Stimulated activated CD8-positive, alpha-beta memory T cell treated with anti-CD3 and anti-CD28 coated beads, Interleukin-2, amount 100 ng/mL, for 1 hour (primary cell): ENCODE results near the gene MAGI2.

Source experiments
- DNase-seq, 2 donors: peaks; one replicate each; pipeline ENCODE4 v3.0.0-alpha.2; 2020; ENCODE audit warnings: low read depth in 2 of 2

MAGI2 gene

DNA sequence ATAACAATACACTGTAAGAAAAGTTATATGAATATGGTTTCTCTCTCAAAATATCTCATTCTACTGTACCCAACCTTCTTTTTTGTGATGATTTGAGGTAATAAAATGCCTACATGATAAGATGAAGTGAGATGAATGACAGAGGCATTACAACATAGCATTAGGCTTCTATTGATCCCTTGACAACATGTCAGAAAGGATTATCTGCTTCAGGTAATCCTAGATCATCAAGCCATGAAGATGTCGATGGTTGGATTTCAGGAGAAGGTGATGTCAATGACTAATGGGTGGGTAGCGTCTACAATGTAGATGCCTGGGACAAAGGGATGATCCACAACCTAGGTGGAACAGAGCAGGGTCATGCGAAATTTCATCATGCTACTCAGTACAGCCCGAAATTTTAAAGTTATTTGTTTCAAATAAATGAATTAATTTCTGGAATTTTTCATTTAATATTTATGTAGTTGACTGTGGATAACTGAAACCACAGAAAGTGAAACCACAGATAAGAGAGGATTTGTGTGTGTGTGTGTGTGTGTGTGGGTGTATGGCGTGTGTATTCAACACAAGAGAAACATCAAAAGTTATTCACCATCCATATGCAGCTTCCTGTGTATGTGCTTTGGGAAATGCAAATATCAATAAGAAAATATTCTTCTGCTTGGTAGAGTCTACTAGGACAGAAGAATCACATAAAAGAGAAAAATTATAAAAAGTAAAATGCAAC lies 77.0 kb downstream of the MAGI2 start:
- DNase-seq: no peak

DNA sequence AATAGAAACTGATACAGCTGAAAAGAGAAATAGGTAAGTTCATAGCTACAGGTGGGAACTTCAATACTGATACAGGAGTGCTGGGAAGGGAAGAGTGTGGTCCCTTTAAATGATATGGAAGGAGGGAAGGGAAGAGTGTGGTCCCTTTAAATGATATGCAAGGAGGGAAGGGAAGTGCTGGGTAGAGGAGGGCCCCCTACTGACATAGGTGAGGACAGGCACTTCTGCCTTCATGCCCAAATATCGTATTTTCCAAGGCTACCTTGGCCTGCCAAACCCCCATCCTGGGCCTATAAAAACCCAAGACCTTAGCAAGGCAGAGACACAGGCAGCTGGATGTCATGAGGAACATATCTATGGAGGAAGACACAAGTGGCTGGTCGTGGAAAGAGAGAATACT lies 92.3 kb downstream of the MAGI2 start:
- DNase-seq: no peak

DNA sequence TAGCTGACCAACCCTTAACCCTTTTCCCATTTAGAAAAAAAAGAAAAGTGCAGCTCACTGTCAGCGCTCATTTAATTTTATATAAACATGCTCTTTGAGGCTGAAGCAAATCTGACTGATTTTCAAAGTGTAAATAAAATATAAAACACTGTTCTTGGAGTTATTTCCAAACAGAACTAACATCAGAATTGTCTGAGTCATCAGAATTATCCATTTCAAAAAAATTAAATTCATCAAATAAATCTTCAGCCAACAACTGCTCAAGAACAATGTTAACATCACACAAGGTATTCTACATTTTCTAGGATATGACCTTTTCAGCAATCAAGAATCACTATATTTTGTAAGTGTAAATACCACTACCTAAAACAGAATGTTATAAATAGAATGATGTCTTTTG lies 93.6 kb downstream of the MAGI2 start:
- no peak for DNase-seq

DNA sequence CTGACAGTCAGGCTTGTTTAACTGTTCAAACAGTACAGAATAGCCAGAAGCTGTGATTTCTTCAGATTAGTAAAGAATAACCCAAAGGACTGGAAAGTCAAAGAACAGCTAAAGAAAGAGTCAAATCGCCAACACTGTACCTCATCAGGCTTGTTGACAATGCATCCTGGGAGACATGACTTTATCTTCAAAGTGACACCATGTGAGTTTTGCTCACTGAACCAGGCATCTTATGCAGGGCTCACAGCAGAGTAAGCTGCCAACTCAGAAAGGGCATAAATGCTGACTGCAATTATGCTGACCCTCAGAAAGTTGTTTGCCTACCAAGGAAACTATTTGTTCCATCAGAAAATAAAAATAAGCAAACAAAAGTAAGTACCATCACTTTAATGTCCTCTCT lies 96.4 kb downstream of the MAGI2 start:
- DNase-seq: no peak

DNA sequence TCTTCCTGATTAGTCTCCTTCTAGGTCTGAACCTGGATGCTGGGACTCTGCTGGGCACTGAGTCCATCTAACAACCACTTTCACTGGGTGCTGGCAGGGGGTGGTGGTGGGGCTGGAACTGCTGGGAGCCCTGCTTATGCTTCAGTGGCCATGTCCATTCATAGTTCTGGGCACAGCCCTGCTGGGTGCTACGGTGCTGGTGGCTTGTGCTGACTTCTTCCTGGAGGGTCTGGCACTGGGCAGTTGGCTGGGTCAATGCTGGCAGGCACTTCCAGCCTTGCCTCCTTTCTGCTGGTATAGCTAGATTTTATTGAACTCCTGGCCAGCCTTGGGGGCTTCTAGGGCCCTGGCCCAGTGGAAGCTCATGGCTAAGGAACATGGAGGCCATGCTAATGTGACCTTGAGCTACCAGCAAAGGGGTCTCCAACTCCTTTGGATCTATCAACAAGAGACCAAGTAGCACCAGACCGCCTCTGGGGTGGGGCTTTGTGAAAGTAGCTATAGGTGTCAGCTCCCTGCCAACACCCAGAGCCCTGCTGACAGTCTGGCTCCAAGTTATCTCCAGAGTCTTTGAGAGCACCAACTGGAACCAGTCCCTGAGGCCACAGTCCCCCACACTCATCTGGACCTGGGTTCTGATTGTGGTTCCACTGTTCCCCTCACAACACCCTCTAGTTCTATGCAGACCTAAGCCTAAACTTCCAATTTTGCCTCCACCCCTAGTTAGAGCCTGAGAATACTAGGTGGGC lies 99.6 kb downstream of the MAGI2 start:
- DNase-seq: no peak

DNA sequence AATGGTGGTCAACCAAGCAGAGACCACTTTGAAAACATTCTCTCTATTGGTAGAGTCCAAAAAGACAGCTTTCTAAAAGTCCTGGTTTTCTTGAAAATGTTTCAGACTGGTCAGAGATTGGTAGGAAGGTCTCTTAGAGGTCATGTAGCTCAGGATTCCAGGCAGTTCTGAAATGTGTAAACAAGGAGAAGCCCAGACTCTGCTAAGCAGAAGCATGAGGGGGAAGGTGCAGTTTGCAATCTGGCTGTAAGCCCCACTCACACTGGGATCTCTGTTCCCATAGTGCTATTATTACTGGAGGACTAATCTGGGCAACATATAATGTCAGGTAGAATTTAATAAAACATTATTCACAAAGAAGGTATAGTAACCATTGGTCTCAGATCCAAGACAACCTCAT lies 101.1 kb downstream of the MAGI2 start:
- DNase-seq: no peak

DNA sequence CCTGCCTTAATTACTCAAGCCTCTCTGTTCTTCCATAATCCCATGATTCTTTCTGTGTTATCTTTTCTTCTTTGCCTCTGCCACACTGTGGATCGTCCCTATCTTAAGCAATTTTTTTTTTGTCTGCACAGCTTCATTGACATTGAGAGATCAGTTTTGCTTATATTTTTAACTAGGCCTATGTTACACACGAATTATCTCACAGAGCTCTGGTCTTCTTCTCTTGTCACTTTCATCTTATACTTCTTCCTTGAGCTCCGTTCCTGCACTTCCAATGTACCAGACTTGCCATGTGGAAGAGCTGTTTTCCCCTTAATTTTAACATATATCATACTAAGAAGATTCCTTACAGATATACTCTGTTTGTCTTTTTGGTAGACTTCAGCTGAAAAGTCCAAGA lies 106.1 kb downstream of the MAGI2 start:
- DNase-seq: no peak

DNA sequence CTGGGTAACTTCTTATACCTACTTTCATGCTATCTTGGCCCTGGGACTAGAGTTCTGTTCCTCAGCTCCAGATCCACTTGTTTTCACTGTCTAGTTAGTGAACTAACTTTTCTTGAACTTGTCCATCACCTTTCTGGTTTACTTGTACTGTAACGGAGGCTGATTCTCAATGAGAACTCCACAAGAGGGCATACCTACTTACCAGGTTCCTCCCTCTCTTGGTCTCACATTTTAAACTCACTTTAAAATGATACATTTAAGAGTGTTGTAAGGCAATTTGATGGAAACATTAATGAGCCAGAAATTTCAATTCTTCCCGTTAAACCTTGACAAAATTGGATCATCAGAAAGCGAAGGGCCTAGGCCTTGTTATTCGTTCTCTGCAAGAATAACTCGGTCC lies 111.6 kb downstream of the MAGI2 start:
- no peak for DNase-seq

DNA sequence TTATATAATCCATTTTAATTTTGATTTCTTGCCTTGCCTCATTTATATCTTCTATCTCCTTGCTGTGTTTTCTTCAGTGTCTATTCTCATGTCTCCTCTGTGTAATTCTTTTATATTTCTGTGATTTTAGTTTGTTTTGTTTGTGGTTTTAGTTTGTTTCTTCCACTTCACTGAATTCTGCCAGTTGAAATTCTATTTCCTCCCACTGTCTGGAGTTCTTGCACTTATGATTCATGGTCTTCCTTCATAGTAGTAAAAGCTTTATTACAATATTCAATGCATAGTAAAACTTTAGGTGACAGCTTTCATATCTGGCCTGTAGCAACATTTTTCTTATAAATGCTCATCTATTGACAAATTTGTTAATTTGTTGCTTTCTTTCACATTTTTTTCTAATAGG lies 113.3 kb downstream of the MAGI2 start:
- DNase-seq: no peak

DNA sequence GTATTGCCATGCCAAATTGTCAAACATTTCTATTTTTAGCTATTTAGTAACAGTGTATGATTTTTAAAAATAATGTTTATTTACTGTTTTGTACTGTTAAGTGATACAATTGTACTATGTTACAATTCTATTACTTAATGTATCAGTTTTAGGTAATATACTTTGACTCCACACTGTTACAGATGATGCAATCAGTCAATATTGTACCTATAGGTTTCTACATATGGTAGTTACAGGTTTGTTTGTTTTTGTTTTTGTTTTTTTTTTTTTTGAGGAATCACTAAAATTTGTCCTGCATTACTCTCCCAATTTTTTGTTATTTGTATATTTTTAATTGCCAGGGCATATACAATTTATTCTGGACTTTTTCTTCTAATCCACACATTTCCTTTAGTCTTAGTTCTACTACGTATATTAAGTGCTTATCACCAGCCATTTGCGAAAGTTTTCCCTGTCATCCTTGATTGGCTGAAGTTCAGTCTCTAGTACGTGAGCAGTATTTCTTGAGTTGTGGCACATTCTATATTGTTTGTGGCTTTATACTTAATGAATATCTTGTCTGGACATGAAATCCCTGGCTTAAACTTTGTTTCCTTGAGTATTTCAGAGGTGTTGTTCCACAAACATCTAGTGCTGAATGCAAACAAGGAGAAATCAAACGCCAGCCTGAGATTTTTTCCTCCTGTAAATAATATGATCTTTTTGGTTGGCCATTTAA lies 114.1 kb downstream of the MAGI2 start:
- DNase-seq: no peak

DNA sequence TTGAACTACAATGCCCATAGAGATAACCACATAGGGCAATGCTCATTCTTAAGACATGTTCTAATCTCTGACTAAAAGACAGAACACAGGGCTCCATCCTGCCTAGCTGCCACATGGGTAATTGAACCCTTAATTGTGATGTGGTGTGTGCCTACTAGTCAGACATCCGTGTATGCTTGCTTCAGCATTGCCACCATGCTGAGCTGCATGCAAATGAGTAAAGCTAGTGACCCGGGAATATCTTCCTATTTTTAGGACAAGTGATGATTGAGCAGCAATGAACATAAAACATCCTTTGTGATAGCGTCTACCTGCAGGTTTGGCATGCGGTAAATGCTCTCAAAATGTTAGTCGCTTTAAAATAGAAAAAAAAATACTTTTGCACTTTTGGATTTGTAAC lies 115.8 kb downstream of the MAGI2 start:
- DNase-seq: no peak

DNA sequence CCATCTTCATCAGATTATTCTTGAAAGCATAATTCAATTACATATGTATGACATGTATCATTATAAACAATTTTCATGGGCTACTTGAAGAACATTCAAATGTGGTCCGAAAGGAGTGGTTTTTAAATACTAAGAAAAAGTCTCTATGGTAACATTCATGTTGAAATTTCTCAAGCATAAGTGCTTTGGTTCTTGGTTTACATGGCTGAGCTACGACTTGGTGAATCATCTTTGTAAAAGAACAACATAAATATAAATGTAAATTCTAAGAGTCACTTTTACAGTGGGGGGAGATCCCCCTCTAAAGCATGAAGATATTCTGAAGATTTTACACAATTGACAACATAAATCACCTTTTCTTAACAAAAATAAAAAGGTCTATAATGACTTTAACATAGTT lies 118.6 kb downstream of the MAGI2 start:
- DNase-seq: no peak

DNA sequence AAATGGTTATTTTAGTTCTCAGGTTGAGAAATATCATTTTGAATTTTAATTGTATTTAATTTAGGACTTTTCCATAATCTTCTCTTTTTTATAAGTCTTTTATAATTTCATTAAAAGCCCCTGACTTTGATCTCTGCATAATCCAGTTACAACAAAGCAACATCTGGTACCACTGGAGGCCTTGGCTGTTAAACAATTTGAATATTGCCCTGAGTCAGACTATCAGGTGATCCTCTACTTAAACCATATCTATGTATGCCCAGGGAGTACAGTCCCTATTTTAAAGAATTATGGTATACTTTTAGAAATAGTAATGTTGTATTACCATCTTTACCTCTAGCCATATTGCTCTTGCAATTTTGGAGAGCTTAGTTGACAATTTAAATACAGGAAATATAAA lies 119.1 kb downstream of the MAGI2 start:
- DNase-seq: no peak

DNA sequence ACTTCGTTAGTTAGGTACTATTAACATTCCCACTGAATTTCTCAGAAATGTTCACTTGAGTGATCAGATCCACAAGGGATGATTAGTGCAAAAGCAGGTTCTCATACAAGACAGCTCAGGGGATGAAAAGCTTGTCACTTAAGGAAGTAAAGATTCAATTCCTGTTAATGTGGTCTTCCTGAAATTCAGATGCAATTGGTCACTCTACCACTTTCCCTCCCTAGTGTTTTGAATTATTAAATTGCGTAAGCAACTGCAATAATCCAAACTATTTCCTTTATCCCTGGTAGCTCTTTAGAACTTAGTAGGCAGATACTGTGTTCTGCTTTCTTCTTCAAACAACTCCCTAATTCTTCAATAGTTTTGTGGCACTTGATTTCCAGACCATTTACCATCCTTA lies 121.4 kb downstream of the MAGI2 start:
- no peak for DNase-seq

DNA sequence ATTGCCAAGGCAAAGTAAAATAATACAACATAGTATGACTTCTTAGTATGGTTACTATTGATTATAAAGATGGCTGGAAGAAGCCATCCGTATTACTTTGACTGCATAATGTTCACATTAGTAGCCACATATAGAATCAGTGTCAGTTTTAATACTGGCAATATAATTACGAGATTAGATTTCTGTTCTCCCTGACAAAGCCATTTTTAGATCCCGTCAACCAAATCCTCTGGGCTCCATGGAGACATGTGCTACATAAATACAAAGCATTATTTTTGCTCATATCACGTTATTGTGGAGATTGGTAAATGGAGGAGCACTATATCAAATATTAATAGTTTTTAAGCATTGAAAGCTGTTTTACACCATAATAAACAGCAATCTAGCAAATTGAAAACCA lies 124.0 kb downstream of the MAGI2 start:
- no peak for DNase-seq

DNA sequence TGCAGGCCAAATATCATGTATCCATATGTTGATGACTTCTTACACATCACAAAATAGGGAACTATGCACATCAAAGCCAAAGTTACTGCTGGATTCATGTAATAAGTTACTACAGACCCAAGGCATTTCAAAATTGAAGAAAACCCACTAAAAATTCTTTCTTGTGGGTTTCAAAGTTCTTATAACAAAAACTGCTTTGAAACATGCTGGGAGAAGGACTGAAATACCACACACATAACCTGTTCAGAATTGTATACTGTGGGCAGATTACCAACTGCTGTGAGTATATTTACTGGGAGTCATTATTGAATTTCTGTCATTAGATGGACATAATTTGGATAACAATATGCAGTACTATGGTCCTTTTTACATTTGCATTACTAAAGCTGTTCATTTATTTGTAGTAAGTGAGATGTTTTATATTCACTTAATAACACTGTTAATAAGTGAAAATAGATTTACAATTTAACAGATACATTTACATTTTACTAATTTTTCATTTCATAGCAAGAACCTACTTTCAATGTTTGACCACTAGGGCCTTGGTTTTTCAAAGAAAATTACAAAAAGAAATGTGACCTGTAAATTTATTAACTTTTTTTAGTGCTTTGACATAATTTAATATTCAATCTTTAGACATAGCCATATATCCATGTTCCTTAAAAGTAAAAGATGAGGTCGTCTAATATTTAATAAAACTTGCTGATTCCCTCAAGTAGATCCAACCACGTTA lies 132.6 kb downstream of the MAGI2 start:
- DNase-seq: no peak

DNA sequence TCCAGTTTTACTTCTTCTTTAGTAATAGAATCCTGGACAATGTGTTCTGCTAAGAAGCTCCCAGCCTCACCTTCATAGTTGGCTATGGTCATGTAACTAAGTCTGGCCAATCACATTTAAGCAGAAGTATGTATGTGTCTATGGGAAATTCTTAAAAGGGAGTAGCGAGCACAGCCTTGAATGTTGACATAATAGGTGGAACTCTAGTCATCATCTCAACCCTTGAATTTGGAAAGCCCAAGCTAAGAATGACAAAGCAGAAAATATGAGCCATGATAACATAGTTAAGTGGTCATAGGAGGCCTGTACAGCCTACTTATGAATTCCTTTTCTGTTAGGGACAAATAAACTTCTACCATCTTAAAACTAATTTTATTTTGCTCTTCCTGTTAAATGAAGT lies 134.1 kb downstream of the MAGI2 start:
- DNase-seq: no peak

DNA sequence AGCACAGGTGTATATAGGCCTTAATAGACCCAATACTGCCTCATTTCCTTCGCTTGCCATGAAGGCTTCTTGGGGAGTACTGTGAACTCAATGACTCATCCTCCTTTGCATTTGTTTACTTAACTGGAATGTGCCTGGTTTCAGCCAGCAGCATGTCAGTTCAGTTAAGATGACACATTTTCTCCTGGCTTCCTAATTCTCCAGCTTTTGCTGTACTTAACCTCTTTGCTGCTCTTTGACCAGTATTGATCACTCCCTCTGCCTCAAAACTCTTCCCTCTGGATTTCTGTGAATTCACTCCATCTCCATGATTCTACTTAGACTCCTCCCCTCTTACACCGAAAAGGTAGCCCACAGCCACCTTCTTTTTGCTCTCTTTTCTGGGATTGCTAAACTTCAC lies 135.7 kb downstream of the MAGI2 start:
- DNase-seq: no peak

DNA sequence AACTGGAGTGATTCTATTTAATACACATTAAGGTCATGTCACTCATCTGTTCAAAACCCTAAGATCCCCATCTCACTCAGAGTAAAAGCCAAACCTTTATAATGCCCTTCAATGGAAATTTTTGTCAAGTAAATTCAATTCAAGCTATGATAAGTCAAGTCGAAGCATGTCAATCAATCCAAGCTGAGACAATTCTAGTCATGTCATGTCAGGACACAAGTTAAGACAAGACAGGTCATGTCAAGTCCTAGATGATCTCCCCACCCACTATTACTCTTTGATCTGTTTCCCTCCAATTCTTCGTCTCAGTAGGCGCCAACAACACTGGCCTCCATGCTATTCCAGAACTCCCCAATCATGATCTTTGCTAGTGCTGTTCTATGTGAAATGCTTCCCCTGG lies 141.4 kb downstream of the MAGI2 start:
- DNase-seq: no peak

DNA sequence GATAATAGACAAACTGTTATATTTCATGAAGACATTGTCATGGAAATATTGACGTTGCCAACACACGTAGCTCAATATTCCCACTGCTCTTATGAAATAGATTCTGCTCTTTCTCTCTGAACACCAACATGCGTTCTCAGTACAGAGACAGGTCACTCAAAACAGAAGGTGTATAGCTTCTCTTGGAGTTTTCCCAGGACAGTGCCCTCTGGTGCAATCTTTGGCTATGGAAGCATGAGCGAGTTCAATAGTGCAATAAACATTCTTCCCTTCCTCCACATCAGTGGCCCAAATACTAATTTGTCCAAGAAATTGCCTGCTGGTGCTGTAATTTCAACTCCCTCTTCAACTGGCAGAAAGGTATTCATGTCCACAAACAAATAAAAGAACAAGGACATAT lies 145.3 kb downstream of the MAGI2 start:
- DNase-seq: no peak

DNA sequence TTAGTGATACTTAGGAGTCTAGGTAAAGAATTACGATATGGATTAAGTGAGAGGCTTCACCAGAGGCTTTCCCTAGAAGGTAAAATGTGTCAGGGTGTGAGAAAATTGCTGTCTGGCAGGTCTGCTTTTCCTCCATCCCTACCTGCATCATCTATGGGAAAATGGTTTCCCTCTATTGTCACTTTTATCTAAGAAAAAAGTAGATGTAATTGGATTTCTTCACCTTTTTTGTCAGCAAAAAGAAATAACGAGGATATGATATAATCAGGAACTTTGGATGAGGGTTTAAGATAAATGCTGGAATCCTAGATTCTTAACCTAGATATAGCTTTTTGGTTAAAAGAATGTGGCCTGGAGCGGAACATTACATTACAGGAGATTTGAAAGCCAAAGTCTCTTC lies 146.1 kb downstream of the MAGI2 start:
- no peak for DNase-seq

DNA sequence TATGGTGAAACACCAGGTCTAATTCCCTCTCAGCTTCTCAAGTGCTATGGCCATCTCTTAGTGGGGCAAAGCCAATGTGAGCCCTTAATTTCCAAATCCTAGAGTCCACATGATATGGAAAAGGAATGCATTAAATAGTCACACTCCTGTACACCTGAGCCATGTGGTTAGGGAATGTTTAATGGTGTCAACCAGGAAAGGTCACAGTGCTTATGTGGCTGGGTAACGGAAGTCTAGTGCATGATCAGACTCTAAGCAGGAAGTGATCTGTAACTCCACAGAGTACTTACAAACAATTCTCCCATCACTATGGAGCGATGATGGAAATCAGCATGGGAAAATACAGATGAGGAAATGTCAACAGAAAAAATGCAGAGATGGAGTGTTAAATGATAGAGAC lies 148.8 kb downstream of the MAGI2 start:
- DNase-seq: no peak
